LoVo (cell line): ENCODE results near the gene TUBA8.
A peak's percentile ranks its signal among the peaks of the same experiment; 100 is the strongest.
"Not testable (repeated sequence)": the region's sequence is repeated elsewhere in the genome, so short reads cannot be mapped to it uniquely, and the experiment has no call there.

Source experiments
- DNase-seq: peaks from one replicate; pipeline ENCODE4 v3.0.0-alpha.2; 2016; ENCODE audit warnings: low spot score

Gene TUBA8

GRCh38 chr22:18130699-18131429 lies 20.3 kb downstream of the TUBA8 start:
- no peak for DNase-seq

GRCh38 chr22:18133452-18133851 lies 22.8 kb downstream of the TUBA8 start:
- no peak for DNase-seq

- DNase-seq: no peak
Observed at GRCh38 chr22:18136563-18137320, 26.1 kb downstream of the TUBA8 start.

- not testable (repeated sequence) for DNase-seq
Observed at GRCh38 chr22:18141004-18141403, 30.4 kb downstream of the TUBA8 start.

- no peak for DNase-seq
Observed at GRCh38 chr22:18144105-18144504, 33.5 kb downstream of the TUBA8 start.

- no peak for DNase-seq
Observed at GRCh38 chr22:18145676-18146388, 35.2 kb downstream of the TUBA8 start.

GRCh38 chr22:18146389-18146753 lies 35.8 kb downstream of the TUBA8 start:
- DNase-seq: no peak

GRCh38 chr22:18147791-18148190 lies 37.2 kb downstream of the TUBA8 start:
- DNase-seq: no peak

- no peak for DNase-seq
Observed at GRCh38 chr22:18148293-18148965, 37.8 kb downstream of the TUBA8 start.

GRCh38 chr22:18152519-18152918 lies 41.9 kb downstream of the TUBA8 start:
- DNase-seq: no peak

GRCh38 chr22:18154821-18155390 lies 44.3 kb downstream of the TUBA8 start:
- DNase-seq: no peak

GRCh38 chr22:18155546-18155945 lies 44.9 kb downstream of the TUBA8 start:
- DNase-seq: not testable (repeated sequence)

GRCh38 chr22:18156878-18157713 lies 46.5 kb downstream of the TUBA8 start:
- DNase-seq: peak; percentile 26

GRCh38 chr22:18157714-18158028 lies 47.1 kb downstream of the TUBA8 start:
- no peak for DNase-seq

GRCh38 chr22:18160641-18161040 lies 50.0 kb downstream of the TUBA8 start:
- not testable (repeated sequence) for DNase-seq

GRCh38 chr22:18163843-18164242 lies 53.2 kb downstream of the TUBA8 start:
- DNase-seq: not testable (repeated sequence)

GRCh38 chr22:18164584-18164983 lies 54.0 kb downstream of the TUBA8 start:
- DNase-seq: not testable (repeated sequence)

- DNase-seq: not testable (repeated sequence)
Observed at GRCh38 chr22:18165356-18165755, 54.7 kb downstream of the TUBA8 start.

- DNase-seq: not testable (repeated sequence)
Observed at GRCh38 chr22:18170284-18170683, 59.7 kb downstream of the TUBA8 start.

- not testable (repeated sequence) for DNase-seq
Observed at GRCh38 chr22:18172203-18172602, 61.6 kb downstream of the TUBA8 start.

- DNase-seq: not testable (repeated sequence)
Observed at GRCh38 chr22:18172776-18173175, 62.2 kb downstream of the TUBA8 start.
